MM.1S (cell line): ENCODE data around the gene CBL.

ENCODE experiments used
- DNase-seq: peaks from one replicate; pipeline ENCODE4 v3.0.0-alpha.2; 2015
- H2AFZ ChIP-seq: fragments of 300-600 bp; sonication (generic); 2 replicates; pipeline ENCODE4 v1.6.0; 2016; ENCODE audit warnings: antibody characterized with exemption, low read length
- H3F3A ChIP-seq: fragments of 300-600 bp; sonication (generic); 2 replicates; pipeline ENCODE4 v1.6.1; 2016; ENCODE audit warnings: mild to moderate bottlenecking, antibody characterized with exemption, low read length, moderate library complexity, mixed read lengths; ENCODE audit not compliant: insufficient read depth
- H3K27ac ChIP-seq: fragments of 300-600 bp; sonication (generic); 2 replicates; pipeline ENCODE4 v1.5.1; 2016; ENCODE audit warnings: mild to moderate bottlenecking, low read length
- H3K27me3 ChIP-seq: fragments of 300-600 bp; sonication (generic); replicated peaks from 2 replicates; pipeline ENCODE4 v1.6.0; 2016; ENCODE audit warnings: low read length; ENCODE audit not compliant: insufficient read depth
- H3K36me3 ChIP-seq: fragments of 300-600 bp; sonication (generic); replicated peaks from 2 replicates; pipeline ENCODE4 v1.6.1; 2016; ENCODE audit warnings: mild to moderate bottlenecking, low read length, mixed read lengths; ENCODE audit not compliant: insufficient read depth
- H3K4me1 ChIP-seq: fragments of 300-600 bp; sonication (generic); 2 replicates; pipeline ENCODE4 v1.6.1; 2016; ENCODE audit warnings: low read length, mixed read lengths
- H3K4me2 ChIP-seq: fragments of 300-600 bp; sonication (generic); 2 replicates; pipeline ENCODE4 v1.6.0; 2016; ENCODE audit warnings: low read depth, low read length
- H3K4me3 ChIP-seq: fragments of 300-600 bp; sonication (generic); 2 replicates; pipeline ENCODE4 v1.5.1; 2016; ENCODE audit warnings: low read length, mixed read lengths
- H3K79me2 ChIP-seq: fragments of 300-600 bp; sonication (generic); 2 replicates; pipeline ENCODE4 v1.6.1; 2016; ENCODE audit warnings: mixed run types, low read length, mixed read lengths
- H3K9ac ChIP-seq: fragments of 300-600 bp; sonication (generic); 2 replicates; pipeline ENCODE4 v1.6.1; 2016; ENCODE audit warnings: low read length, mixed read lengths
- H3K9me2 ChIP-seq: fragments of 300-600 bp; sonication (generic); replicated peaks from 2 replicates; pipeline ENCODE4 v1.6.1; 2016; ENCODE audit warnings: mild to moderate bottlenecking, low read length, mixed read lengths; ENCODE audit not compliant: insufficient read depth
- H3K9me3 ChIP-seq: fragments of 300-600 bp; sonication (generic); replicated peaks from 2 replicates; pipeline ENCODE4 v1.6.1; 2016; ENCODE audit warnings: mild to moderate bottlenecking, low read length, mixed read lengths; ENCODE audit not compliant: insufficient read depth
- H4K20me1 ChIP-seq: fragments of 300-600 bp; sonication (generic); 2 replicates; pipeline ENCODE4 v1.6.1; 2016; ENCODE audit warnings: mild to moderate bottlenecking, low read length, moderate library complexity, mixed read lengths; ENCODE audit not compliant: insufficient read depth
- EZH2 ChIP-seq: fragments of 300-600 bp; sonication (generic); optimal IDR thresholded peaks from 2 replicates; pipeline ENCODE3; 2017; ENCODE audit warnings: low read depth, mild to moderate bottlenecking, antibody characterized with exemption, low read length, mixed read lengths
- EZH2phosphoT487 ChIP-seq: fragments of 300-600 bp; sonication (generic); IDR thresholded peaks from 2 replicates; pipeline ENCODE4 v1.6.1; 2018; ENCODE audit warnings: antibody characterized with exemption, low read length
- TF ChIP-seq, protein P1 (sequence below): fragments of 300-600 bp; sonication (generic); IDR thresholded peaks from 2 replicates; pipeline ENCODE4 v1.5.1; 2016; ENCODE audit warnings: antibody characterized with exemption, low read length, mixed read lengths

The CBL gene

DNA sequence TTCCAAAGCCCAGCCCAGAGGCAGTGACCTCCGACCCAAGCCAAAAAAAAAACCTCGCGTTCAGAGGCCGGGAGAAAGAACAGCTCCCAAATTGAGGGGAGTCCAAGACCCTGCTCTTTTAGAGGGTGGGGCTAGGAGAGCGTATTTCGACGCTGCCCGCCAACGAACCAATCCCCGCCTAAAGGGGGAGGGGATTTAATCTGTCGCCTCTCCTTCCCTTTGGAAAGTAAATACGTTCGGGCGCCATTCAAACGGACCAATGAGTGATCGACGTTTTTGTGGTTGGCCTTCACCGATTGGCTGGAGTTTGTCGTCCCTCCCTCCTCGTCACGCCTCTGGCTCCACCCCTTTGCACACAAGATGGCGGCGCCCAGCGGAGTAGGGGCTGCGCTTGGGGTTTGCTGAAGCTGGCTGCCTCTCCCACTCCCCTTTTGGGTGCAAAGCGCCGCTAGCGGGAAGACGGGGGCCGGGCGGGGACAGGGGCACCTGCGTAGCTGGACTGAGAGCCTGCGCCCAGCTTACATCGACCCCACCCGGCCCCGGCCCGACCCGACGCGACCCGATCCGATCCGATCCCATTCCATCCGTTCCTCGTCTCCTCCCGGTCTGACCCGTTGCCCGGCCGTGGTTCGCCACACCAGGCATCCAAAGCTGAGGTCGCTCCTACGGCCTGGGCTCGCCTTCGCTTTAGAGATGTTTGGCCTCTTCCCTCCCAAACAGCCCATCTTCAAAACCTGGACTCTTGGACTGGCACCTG, 128.2 kb downstream of the CBL start, which contains the start of gene RNF26:
Gene RNF26 (plus strand): TSS at position 354 of the 757 bp plus-strand sequence. CDS start 596 bp downstream, outside the sequence.
- peaks cover 11% of the 10 kb centered on the region; the same call in 1 of the 2 replicates for H3K4me1 ChIP-seq
- H3K27ac ChIP-seq = peak within 1 kb of the TSS; percentile 32; the same call in 1 of the 2 replicates

DNA sequence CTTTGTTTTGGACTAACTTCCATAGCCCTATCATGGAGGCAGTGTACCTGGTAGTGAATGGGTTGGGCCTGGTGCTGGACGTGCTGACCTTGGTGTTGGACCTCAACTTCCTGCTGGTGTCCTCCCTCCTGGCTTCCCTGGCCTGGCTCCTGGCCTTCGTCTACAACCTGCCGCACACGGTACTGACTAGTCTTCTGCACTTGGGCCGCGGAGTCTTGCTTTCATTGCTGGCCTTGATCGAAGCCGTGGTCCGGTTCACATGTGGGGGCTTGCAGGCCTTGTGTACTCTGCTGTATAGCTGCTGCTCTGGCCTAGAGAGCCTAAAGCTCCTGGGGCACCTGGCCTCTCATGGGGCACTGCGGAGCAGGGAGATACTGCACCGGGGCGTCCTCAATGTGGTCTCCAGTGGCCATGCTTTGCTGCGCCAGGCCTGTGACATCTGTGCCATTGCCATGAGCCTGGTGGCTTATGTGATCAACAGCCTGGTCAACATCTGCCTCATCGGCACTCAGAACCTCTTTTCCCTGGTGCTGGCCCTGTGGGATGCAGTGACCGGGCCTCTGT, 129.0 kb downstream of the CBL start:
- Histone ChIP-seq H3K36me3 (no peaks in the 10 kb centered on the region), H3K4me2 (peak overlapping the region; percentile 98), H3K27ac (peak overlapping the region; percentile 32; the same call in 1 of the 2 replicates), H3K4me3 (peak overlapping the region; percentile 91), H3F3A (no peaks in the 10 kb centered on the region), H3K9me3 (no peaks in the 10 kb centered on the region), H2AFZ (no peak overlapping the region), H3K9me2 (no peaks in the 10 kb centered on the region), H3K4me1 (peaks cover 11% of the 10 kb centered on the region; the same call in 1 of the 2 replicates), H3K27me3 (peaks cover 8% of the 10 kb centered on the region), H3K9ac (peak overlapping the region; percentile 89), H4K20me1 (no peaks in the 10 kb centered on the region), H3K79me2 (peaks cover 17% of the 10 kb centered on the region)
- TF ChIP-seq EZH2phosphoT487 = no peak
- TF ChIP-seq, protein P1, sequence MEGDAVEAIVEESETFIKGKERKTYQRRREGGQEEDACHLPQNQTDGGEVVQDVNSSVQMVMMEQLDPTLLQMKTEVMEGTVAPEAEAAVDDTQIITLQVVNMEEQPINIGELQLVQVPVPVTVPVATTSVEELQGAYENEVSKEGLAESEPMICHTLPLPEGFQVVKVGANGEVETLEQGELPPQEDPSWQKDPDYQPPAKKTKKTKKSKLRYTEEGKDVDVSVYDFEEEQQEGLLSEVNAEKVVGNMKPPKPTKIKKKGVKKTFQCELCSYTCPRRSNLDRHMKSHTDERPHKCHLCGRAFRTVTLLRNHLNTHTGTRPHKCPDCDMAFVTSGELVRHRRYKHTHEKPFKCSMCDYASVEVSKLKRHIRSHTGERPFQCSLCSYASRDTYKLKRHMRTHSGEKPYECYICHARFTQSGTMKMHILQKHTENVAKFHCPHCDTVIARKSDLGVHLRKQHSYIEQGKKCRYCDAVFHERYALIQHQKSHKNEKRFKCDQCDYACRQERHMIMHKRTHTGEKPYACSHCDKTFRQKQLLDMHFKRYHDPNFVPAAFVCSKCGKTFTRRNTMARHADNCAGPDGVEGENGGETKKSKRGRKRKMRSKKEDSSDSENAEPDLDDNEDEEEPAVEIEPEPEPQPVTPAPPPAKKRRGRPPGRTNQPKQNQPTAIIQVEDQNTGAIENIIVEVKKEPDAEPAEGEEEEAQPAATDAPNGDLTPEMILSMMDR = no peak
- TF ChIP-seq EZH2 = no peak
- DNase-seq = no peak

More for the DNA sequence above, 128.2 kb downstream of the CBL start, which contains the start of gene RNF26:
- no peaks in the 10 kb centered on the region for H4K20me1 ChIP-seq
- no peaks in the 10 kb centered on the region for H3K9me2 ChIP-seq
- H3K9ac ChIP-seq = peak within 1 kb of the TSS; percentile 89
- peak within 1 kb of the TSS; percentile 91 for H3K4me3 ChIP-seq
- peak within 1 kb of the TSS; percentile 98 for H3K4me2 ChIP-seq
- no peaks in the 10 kb centered on the region for H3K36me3 ChIP-seq
- TF ChIP-seq EZH2phosphoT487 (no peak), EZH2 (no peak)
- TF ChIP-seq, protein P1 = no peak
- peaks cover 12% of the 10 kb centered on the region for H3K27me3 ChIP-seq
- peak within 1 kb of the TSS; percentile 99 for H2AFZ ChIP-seq
- peak; percentile 98 for DNase-seq
- H3F3A ChIP-seq = no peaks in the 10 kb centered on the region
- peaks cover 17% of the 10 kb centered on the region for H3K79me2 ChIP-seq
- H3K9me3 ChIP-seq = no peaks in the 10 kb centered on the region

DNA sequence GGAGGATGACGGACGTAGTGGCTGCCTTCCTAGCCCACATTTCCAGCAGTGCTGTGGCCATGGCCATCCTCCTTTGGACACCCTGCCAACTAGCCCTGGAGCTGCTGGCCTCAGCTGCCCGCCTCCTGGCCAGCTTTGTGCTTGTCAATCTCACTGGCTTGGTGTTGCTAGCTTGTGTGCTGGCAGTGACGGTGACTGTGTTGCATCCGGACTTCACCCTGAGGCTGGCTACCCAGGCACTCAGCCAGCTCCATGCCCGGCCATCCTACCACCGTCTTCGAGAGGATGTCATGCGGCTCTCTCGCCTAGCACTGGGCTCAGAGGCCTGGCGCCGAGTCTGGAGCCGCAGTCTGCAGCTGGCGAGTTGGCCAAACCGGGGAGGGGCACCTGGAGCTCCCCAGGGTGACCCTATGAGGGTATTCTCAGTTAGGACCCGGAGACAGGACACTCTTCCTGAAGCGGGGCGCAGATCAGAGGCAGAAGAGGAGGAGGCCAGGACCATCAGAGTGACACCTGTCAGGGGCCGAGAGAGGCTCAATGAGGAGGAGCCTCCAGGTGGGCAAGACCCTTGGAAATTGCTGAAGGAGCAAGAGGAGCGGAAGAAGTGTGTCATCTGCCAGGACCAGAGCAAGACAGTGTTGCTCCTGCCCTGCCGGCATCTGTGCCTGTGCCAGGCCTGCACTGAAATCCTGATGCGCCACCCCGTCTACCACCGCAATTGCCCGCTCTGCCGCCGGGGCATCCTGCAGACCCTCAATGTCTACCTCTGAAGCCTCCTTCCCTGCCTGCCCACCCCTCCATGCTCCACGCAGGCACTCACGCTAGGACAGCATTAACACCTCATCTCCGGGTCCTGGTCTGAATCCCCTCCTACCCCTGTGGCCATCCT, 129.8 kb downstream of the CBL start:
- H3K9ac ChIP-seq = no peak overlapping the region

More for the DNA sequence above, 129.8 kb downstream of the CBL start:
- H3K4me3 ChIP-seq = no peak overlapping the region
- peaks cover 9% of the 10 kb centered on the region for H3K27me3 ChIP-seq
- peak overlapping the region; percentile 98; the same call in 1 of the 2 replicates for H3K4me2 ChIP-seq
- H3K36me3 ChIP-seq = no peaks in the 10 kb centered on the region
- no peaks in the 10 kb centered on the region for H4K20me1 ChIP-seq
- H3F3A ChIP-seq = no peaks in the 10 kb centered on the region
- DNase-seq = no peak
- TF ChIP-seq EZH2phosphoT487 (no peak), EZH2 (no peak)
- TF ChIP-seq, protein P1 = no peak
- H3K27ac ChIP-seq = no peak overlapping the region
- H2AFZ ChIP-seq = no peak overlapping the region
- H3K4me1 ChIP-seq = peaks cover 11% of the 10 kb centered on the region; the same call in 1 of the 2 replicates
- no peaks in the 10 kb centered on the region for H3K9me3 ChIP-seq
- peaks cover 17% of the 10 kb centered on the region for H3K79me2 ChIP-seq
- no peaks in the 10 kb centered on the region for H3K9me2 ChIP-seq
